Nephron progenitor cell (in vitro differentiated cells): Measurements from ENCODE around the gene LAIR1.

Experiments used
- DNase-seq: peaks from one replicate; pipeline ENCODE4 v3.0.0; 2021
- H3K27ac Mint-ChIP-seq: 2 replicates; pipeline ENCODE4 v1.8.0; 2021; ENCODE audit warnings: mild to moderate bottlenecking, moderate library complexity, mixed read lengths
- H3K27me3 Mint-ChIP-seq: 2 replicates; pipeline ENCODE4 v1.8.0; 2021; ENCODE audit warnings: mild to moderate bottlenecking, low read depth, mixed read lengths; ENCODE audit not compliant: poor library complexity
- H3K36me3 Mint-ChIP-seq: 2 replicates; pipeline ENCODE4 v1.8.0; 2021; ENCODE audit warnings: low read depth, mixed read lengths
- H3K4me1 Mint-ChIP-seq: 2 replicates; pipeline ENCODE4 v1.8.0; 2021; ENCODE audit warnings: mixed read lengths
- H3K4me3 Mint-ChIP-seq: 2 replicates; pipeline ENCODE4 v1.8.0; 2021; ENCODE audit warnings: mild to moderate bottlenecking, moderate library complexity, mixed read lengths
- H3K9me3 Mint-ChIP-seq: 2 replicates; pipeline ENCODE4 v1.8.0; 2021; ENCODE audit warnings: mild to moderate bottlenecking, moderate library complexity, mixed read lengths
- CTCF ChIP-seq: fragments of 200-600 bp; sonication (generic); IDR thresholded peaks from 2 replicates; pipeline ENCODE4 v1.5.0; 2021; ENCODE audit warnings: antibody characterized with exemption

The LAIR1 gene

GRCh38 chr19:54315956-54316355 lies 48.8 kb downstream of the LAIR1 start:
- Mint-ChIP-seq H3K27ac (no peak overlapping the region), H3K27me3 (peaks cover 12% of the 10 kb centered on the region)
- DNase-seq = no peak

GRCh38 chr19:54312436-54313377 lies 52.0 kb downstream of the LAIR1 start, which contains the start of gene LILRA5:
Gene LILRA5, minus strand, starts transcription at chr19:54313166. Its CDS starts 147 bp downstream, at chr19:54313019.
- Mint-ChIP-seq H3K4me3 (no peak within 1 kb of the TSS), H3K27ac (no peak within 1 kb of the TSS), H3K27me3 (peaks cover 14% of the 10 kb centered on the region), H3K4me1 (no peaks in the 10 kb centered on the region), H3K36me3 (no peaks in the 10 kb centered on the region), H3K9me3 (peaks cover 53% of the 10 kb centered on the region)
- DNase-seq = no peak
- no peak for TF ChIP-seq CTCF

More at GRCh38 chr19:54315956-54316355, 48.8 kb downstream of the LAIR1 start:
- Mint-ChIP-seq H3K4me1 (no peaks in the 10 kb centered on the region), H3K4me3 (no peak overlapping the region), H3K36me3 (no peaks in the 10 kb centered on the region), H3K9me3 (peaks cover 71% of the 10 kb centered on the region)
- no peak for TF ChIP-seq CTCF

DNA sequence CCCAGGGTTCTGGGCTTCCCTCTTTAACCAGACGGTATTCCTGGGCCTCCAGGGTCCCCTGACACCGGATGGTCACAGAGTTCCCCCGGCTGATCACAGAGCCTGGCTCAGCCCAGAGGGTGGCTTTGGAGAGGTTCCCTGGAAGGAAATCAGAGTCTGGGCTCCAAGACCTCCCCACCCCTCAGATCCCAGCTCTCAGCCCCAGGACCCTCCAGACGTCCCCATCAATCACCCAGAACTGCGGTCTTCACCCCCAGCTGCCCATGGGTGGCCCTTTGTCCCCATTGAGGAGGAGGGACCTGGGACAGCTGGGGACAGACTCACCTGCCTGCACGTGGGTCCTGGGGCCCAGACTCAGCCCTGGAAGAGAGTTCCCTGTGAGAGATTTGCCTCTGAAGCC lies 52.7 kb downstream of the LAIR1 start:
- TF ChIP-seq CTCF = no peak
- no peaks in the 10 kb centered on the region for H3K4me1 Mint-ChIP-seq
- DNase-seq = no peak
- H3K36me3 Mint-ChIP-seq = no peaks in the 10 kb centered on the region
- peaks cover 15% of the 10 kb centered on the region for H3K27me3 Mint-ChIP-seq
- peaks cover 54% of the 10 kb centered on the region for H3K9me3 Mint-ChIP-seq
- no peak overlapping the region for H3K27ac Mint-ChIP-seq
- no peak overlapping the region for H3K4me3 Mint-ChIP-seq

DNA sequence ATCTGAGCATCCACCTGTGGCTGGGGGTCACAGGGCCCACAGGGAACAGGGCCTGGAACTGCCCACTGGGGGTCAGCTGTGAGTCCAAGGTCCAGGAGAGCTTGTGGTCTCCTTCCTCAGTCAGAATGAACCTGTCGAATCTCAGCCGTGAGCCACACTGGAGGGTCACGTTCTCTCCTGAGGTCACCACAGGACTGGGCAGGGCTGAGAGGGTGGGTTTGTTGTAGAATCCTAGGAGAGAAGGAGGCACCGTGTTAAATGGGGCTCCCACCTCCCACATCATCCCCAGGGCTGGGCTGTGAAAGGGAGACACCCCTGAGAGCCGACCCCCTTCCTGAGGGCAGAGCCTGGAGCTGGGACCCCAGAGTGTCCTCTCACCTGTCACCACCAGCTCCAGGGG lies 53.2 kb downstream of the LAIR1 start:
- Mint-ChIP-seq H3K27me3 (peaks cover 15% of the 10 kb centered on the region), H3K27ac (no peak overlapping the region), H3K36me3 (no peaks in the 10 kb centered on the region), H3K4me1 (no peaks in the 10 kb centered on the region), H3K4me3 (no peak overlapping the region), H3K9me3 (peaks cover 57% of the 10 kb centered on the region)
- DNase-seq = no peak
- no peak for TF ChIP-seq CTCF

- H3K4me1 Mint-ChIP-seq = no peaks in the 10 kb centered on the region
- peaks cover 15% of the 10 kb centered on the region for H3K27me3 Mint-ChIP-seq
- H3K4me3 Mint-ChIP-seq = no peak overlapping the region
- no peaks in the 10 kb centered on the region for H3K36me3 Mint-ChIP-seq
- no peak for DNase-seq
- H3K27ac Mint-ChIP-seq = no peak overlapping the region
- peaks cover 56% of the 10 kb centered on the region for H3K9me3 Mint-ChIP-seq
- TF ChIP-seq CTCF = no peak
Measured at GRCh38 chr19:54310543-54310942, 54.2 kb downstream of the LAIR1 start.
